PFSK-1 (cell line): ENCODE measurements around the gene CDHR5.

Experiments
- FOXP2 ChIP-seq: optimal IDR thresholded peaks from 2 replicates; pipeline ENCODE3; 2011; ENCODE audit warnings: borderline replicate concordance, control low read depth, inconsistent platforms; ENCODE audit not compliant: insufficient read depth; ENCODE audit errors: extremely low read length, extremely low read depth
- POLR2AphosphoS5 ChIP-seq: IDR thresholded peaks from 2 replicates; pipeline ENCODE4 v1.6.1; 2012; ENCODE audit warnings: low read depth, mild to moderate bottlenecking, control low read depth, low read length, moderate library complexity
- REST ChIP-seq, 2 experiments: IDR thresholded peaks; 2 replicates each; pipeline versions ENCODE4 v1.6.1 to v1.8.0; 2011 to 2012; ENCODE audit warnings: low read depth in 2 of 2, low read length in 2 of 2, control low read depth in 1 of 2, inconsistent platforms in 1 of 2, mild to moderate bottlenecking in 1 of 2, moderate library complexity in 1 of 2; ENCODE audit not compliant: insufficient read depth in 1 of 2
- SIN3A ChIP-seq: IDR thresholded peaks from 2 replicates; pipeline ENCODE4 v1.6.1; 2012; ENCODE audit warnings: mild to moderate bottlenecking, low read length, moderate library complexity, borderline replicate concordance; ENCODE audit not compliant: insufficient read depth
- TAF1 ChIP-seq: IDR thresholded peaks from 2 replicates; pipeline ENCODE4 v1.6.1; 2012; ENCODE audit warnings: low read length, control low read depth, borderline replicate concordance; ENCODE audit not compliant: insufficient read depth

Gene CDHR5

GRCh38 chr11:630871-631270 is 6.1 kb upstream of the CDHR5 start:
- TF ChIP-seq POLR2AphosphoS5 (no peak), TAF1 (no peak), SIN3A (no peak), FOXP2 (no peak), REST (IDR thresholded peaks at IDR 0.05; ENCODE audit: insufficient read depth in 1 of 2, low read depth in 2 of 2, low read length in 2 of 2) (no peak)

GRCh38 chr11:629237-629583 is 4.5 kb upstream of the CDHR5 start:
- TF ChIP-seq POLR2AphosphoS5 (no peak), REST (IDR thresholded peaks at IDR 0.05; ENCODE audit: insufficient read depth in 1 of 2, low read depth in 2 of 2, low read length in 2 of 2) (no peak), TAF1 (no peak), FOXP2 (no peak), SIN3A (no peak)

- no peak for TF ChIP-seq TAF1
- no peak for TF ChIP-seq SIN3A
- TF ChIP-seq POLR2AphosphoS5: no peak
- no peak for TF ChIP-seq FOXP2
- no peak for TF ChIP-seq REST (IDR thresholded peaks at IDR 0.05; ENCODE audit: insufficient read depth in 1 of 2, low read depth in 2 of 2, low read length in 2 of 2)
These were observed 3.3 kb upstream of the CDHR5 start for GRCh38 chr11:628056-628455.

GRCh38 chr11:627308-627576 is 2.5 kb upstream of the CDHR5 start:
- TF ChIP-seq REST (IDR thresholded peaks at IDR 0.05; ENCODE audit: insufficient read depth in 1 of 2, low read depth in 2 of 2, low read length in 2 of 2) (no peak), POLR2AphosphoS5 (no peak), SIN3A (no peak), FOXP2 (no peak), TAF1 (no peak)

GRCh38 chr11:626475-627307 is 1.9 kb upstream of the CDHR5 start, which contains the start of gene SCT:
Gene SCT, minus strand, starts transcription at chr11:627181. Its CDS starts 38 bp downstream, at chr11:627143.
- no peak for TF ChIP-seq TAF1
